HG03103 (cell line): ENCODE results near the gene COX5A.
A peak's percentile ranks its signal among the peaks of the same experiment; 100 is the strongest.
"Not testable (repeated sequence)": the region's sequence is repeated elsewhere in the genome, so short reads cannot be mapped to it uniquely, and the experiment has no call there.

ENCODE experiments used
- ATAC-seq: cut with Tn5 transposase; IDR thresholded peaks from one replicate; pipeline ENCODE4 v1.9.1; 2021; ENCODE audit warnings: low read depth; ENCODE audit not compliant: unreplicated experiment

The COX5A gene

DNA sequence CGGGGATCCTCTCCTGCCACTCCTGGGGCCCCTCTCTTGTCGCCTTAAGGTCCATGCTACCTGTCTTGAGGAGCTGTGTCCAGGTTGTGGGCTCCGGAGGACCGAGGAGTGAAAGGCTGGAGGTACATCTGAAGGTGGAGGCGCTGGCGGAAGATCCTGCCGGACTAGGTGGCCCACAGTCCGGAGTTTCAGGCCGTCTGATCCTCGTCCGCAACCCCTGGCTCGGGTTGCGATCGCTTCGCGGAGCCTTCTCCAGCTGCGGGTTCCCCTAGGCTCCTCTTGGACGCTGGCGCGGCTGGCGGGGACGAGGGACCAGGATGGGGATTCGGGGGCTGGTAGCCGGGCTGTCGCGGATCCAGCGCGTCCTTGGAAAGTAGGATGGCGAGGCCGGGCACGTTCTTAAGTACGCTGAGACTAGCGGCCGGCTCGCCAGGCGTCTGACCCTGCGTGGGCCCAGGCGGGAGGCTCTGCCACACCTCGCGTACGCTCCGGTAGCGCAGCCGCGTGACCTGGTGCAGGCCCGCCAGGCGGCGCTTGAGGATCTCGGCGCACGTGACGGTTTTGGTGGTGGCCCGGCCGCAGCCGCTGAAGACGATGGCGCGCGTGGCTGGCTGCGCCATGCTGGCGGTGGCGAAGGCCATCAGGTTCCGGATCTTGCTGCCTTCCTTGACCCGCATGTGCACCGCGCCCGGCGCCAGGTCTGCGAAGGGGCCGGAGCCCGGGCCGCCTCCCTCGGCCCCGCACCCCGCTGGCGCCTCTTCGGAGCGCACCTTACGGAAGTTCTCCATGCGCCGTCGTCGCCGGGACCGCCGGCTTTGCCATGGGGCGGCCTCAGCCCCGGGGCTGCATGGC is 18.1 kb upstream of the COX5A start:
- ATAC-seq = peak; percentile 35

DNA sequence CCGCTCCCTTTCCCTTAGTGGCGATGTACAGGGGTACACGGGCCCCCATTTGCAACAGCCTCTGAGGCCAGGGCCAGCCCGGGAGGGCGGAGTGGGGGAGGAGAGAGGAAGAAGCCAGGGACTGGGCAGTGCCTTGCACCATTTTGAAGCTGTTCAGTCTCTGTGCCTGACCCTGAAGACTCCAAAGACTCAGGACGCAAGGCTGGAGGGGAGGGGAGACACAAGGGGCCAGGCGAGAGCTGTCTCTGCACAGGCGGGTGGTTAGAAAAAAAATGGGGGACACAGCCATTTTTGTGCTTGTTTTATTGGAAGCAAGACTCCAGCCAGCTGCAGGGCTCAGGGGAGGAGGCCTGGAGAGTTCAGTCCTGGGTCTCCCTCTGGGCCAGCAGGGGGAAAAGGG is 17.1 kb upstream of the COX5A start:
- no peak for ATAC-seq

DNA sequence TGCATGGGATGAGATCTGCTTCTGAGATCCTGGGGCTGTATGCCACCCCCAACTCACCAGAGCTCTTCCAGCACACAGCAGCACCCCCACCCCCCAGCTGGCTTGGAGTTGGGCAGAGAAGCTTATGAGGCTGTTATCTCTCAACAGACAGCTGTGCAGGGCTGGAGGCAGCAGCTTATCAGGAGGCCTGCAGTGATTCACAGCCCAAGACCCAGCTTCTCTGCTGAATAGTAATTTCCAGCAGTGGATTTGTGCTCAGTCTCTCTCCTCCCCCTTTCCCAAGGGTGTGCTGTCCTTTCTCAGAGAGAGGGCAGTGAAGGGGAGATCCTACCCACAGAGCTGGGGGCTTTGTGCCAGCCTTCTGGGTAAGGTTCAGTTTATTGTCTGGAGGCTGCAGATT is 16.6 kb upstream of the COX5A start:
- ATAC-seq = no peak

GRCh38 chr15:74951006-74951405 is 13.1 kb upstream of the COX5A start:
- ATAC-seq = no peak

DNA sequence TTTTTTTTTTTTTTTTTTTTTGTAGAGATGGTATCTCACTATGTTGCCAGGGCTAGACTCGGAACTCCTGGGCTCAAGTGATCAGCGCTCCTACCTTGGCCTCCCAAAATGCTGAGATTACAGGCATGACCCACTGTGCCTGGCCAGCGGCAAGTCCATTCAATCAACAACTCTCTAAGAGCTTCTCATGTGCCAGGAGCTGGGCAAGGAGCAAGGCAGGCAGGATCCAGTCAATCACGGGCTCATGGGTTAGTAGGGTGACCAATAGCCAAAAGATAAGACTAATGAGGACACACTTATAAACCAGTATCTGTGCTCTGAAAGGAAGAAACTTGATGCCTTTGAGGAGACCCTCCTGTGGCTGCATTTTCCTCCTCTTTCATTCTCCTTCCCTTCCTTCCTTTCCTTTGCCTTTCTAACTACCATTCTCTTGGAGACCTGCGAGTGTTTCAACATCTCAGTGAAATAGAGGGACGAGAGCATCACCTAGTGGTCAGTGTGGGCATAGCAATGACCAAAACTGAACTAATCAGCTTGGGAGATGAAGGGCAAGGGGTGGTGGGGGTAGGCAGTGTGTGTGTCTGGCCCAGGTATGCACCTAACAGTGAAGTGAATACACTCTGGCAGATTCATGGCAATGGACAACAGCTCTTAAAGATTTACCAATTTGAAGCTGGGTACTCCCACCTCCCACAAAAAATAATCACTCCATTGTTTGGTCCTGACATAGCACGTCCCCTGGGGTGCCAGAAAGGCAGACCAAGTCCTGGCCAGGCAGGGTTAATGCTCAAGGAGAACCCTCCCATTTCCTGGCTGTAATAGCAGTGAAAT is 12.4 kb upstream of the COX5A start:
- ATAC-seq = no peak

DNA sequence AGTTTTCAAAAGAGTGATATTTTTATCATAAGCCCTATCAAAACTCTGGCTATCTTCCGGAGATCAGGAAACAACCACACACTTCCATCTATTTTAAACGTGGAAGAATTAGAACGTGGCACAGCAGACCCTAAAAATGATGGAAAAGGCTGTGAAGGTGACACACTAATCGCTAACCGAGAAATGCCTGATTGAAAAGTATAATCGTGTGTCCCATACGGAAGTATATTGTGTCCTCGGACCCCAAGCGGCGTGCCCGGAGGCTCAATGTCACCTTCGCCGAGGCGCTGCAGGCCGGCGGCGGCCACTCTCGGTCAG is 642 bp downstream of the COX5A start:
- no peak for ATAC-seq

GRCh38 chr15:74935193-74935592 is 2.7 kb downstream of the COX5A start:
- ATAC-seq = not testable (repeated sequence)

GRCh38 chr15:74933573-74933972 is 4.3 kb downstream of the COX5A start:
- no peak for ATAC-seq

DNA sequence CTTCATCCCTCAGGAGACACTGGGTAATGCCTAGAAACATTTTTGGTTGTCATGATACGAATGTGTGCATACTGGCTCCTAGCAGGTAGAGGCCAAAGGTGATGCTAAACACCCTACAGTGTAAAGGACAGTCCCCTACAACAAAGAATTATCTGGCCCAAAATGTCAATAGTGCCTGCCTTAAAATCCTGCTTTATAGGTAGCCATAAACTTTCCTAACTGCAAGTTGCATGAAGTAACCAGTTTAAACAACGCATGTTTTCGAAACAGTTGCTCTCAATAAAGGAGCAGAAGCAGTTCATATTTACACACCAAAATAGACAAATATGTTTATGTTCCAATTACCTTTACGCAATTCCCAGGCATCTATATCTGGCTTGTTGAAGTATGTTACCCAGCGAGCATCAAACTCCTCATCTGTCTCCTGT is 9.1 kb downstream of the COX5A start:
- ATAC-seq = no peak

- ATAC-seq = no peak
These were observed 13.3 kb downstream of the COX5A start for GRCh38 chr15:74924525-74924924.

DNA sequence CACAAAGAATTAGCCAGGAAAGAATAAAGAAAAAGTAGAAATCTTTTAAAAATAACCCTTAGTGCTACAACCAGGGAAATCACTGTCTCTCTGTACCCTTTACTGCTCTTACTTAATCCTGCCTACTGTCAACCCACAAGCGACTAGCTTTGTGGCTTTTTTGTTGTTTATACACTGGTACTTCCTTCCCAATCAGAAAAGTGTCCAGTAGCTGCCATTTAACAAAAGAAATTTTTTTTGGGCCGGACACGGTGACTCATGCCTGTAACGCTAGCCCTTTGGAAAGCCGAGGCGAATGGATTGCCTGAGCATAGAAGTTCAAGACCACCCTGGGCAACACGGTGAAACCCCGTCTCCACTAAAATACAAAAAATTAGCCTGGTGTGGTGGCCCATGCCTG is 17.4 kb downstream of the COX5A start:
- ATAC-seq = no peak

GRCh38 chr15:74917676-74918075 is 20.2 kb downstream of the COX5A start:
- no peak for ATAC-seq

- not testable (repeated sequence) for ATAC-seq
These were observed 24.1 kb downstream of the COX5A start for GRCh38 chr15:74913799-74914198.

- ATAC-seq = no peak
These were observed 24.8 kb downstream of the COX5A start for GRCh38 chr15:74913041-74913440.

- ATAC-seq = no peak
These were observed 29.2 kb downstream of the COX5A start for GRCh38 chr15:74908635-74909034.

- ATAC-seq = no peak
These were observed 30.6 kb downstream of the COX5A start for GRCh38 chr15:74907163-74907870.

GRCh38 chr15:74906450-74907162 is 31.3 kb downstream of the COX5A start, which contains the start of gene FAM219B:
Gene FAM219B (minus strand): TSS chr15:74906851. CDS start chr15:74906800, 51 bp downstream.
- peak; percentile 77 for ATAC-seq

DNA sequence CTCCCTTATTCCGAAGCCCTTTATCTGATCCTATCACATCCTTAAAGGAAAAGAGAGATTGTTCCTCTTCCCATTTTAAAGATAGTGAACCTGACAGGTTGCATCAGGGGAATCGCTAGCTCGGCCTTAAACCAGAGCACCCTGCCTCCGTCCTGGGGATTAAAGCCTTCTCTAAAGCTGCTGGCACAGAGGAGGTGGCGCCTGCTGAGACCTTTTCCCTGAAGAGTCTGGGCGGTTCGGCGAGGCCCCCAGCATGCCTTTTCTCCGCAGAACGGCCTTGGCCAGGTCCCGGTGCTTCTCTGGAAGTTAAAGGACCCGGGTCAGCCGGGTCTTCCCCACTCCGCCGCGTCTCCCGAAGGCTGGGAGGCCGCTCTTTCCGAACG is 31.8 kb downstream of the COX5A start:
- no peak for ATAC-seq

DNA sequence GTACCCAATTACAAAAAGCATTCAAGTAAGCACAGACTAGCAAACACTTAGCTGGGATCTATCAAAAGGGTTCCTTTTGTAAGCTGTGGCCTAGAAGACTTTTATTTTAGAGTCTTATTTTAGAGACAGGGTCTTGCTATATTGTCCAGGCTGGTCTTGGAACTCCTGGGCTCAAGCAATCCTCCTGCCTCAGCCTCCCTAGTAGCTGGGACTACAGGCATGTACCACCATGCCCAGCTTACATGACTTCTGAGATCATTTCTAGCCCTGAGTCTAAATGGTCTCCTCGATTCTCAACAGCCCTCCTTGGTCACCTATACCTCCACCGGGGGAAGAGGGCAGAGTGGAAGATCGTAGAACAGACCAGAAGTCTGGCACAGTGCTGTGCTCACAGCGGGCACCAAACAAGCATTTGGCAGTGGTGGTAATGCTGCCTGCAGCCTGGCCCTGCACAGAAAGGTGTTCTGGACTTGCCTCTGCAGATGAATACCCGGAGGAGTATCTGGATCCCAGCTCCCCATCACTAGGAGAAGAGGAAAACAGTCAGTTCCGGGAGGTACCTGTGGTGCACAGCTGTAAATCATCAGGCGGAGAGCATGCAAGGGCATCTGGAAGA is 33.6 kb downstream of the COX5A start:
- no peak for ATAC-seq

DNA sequence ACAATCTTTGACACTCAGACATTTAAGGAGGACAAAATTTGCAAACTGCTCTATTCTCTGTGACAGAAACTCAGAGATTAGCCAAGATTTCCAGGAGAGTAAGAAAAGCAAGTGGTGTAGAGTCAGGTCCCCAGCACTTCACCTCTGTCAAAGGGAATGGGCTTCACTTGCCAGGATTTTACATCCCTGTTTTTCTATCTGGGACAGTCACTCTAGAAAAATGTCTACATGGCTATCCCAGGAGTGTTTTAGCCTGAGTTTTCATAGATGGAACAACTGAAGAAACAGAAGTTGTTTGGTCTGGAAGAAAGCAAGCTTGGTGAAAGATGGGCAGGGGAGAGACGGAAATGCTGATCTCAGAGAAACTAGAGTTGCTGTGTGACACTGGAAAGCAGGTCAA is 34.2 kb downstream of the COX5A start:
- no peak for ATAC-seq
